Duodenal mucosa (tissue), 2 donors: Measurements from ENCODE around the gene SBF2.

Experiments
- H3K27ac ChIP-seq: one replicate; pipeline ENCODE4 v1.7.0; 2013; ENCODE audit warnings: low read depth, low read length
- H3K27me3 ChIP-seq, 2 donors: one replicate each; pipeline ENCODE4 v1.7.0; 2013; ENCODE audit warnings: low read length in 2 of 2, control low read depth in 1 of 2; ENCODE audit not compliant: insufficient read depth in 2 of 2, control insufficient read depth in 1 of 2
- H3K36me3 ChIP-seq, 2 donors: one replicate each; pipeline ENCODE4 v1.7.0; 2013; ENCODE audit warnings: low read length in 2 of 2, control low read depth in 1 of 2; ENCODE audit not compliant: insufficient read depth in 2 of 2, control insufficient read depth in 1 of 2
- H3K4me1 ChIP-seq, 2 donors: one replicate each; pipeline ENCODE4 v1.7.0; 2013; ENCODE audit warnings: low read length in 2 of 2, control low read depth in 1 of 2; ENCODE audit not compliant: insufficient read depth in 2 of 2, control insufficient read depth in 1 of 2
- H3K4me3 ChIP-seq, 2 donors: one replicate each; pipeline ENCODE4 v1.7.0; 2013; ENCODE audit warnings: low read length in 2 of 2, low read depth in 1 of 2
- H3K9ac ChIP-seq, 2 donors: one replicate each; pipeline ENCODE4 v1.7.0; 2013; ENCODE audit warnings: low read length in 2 of 2, low read depth in 1 of 2
- H3K9me3 ChIP-seq, 2 donors: one replicate each; pipeline ENCODE4 v1.7.0; 2013; ENCODE audit warnings: low read length in 2 of 2, control low read depth in 1 of 2; ENCODE audit not compliant: control insufficient read depth in 1 of 2

The SBF2 gene

GRCh38 chr11:10023212-10023611, 270.8 kb downstream of the SBF2 start:
- Histone ChIP-seq H3K9me3 (no peaks in the 10 kb centered on the region), H3K27me3 (no peaks in the 10 kb centered on the region), H3K4me1 (peaks cover 9% of the 10 kb centered on the region in 2 donors), H3K27ac (no peak overlapping the region), H3K9ac (no peak overlapping the region), H3K36me3 (peaks cover 0 to 5% of the 10 kb centered on the region in 2 donors), H3K4me3 (no peak overlapping the region)

GRCh38 chr11:10022764-10023163, 271.3 kb downstream of the SBF2 start:
- no peak overlapping the region for H3K9ac ChIP-seq
- peaks cover 0 to 4% of the 10 kb centered on the region in 2 donors for H3K36me3 ChIP-seq
- no peak overlapping the region for H3K27ac ChIP-seq
- no peaks in the 10 kb centered on the region for H3K27me3 ChIP-seq
- H3K4me3 ChIP-seq: no peak overlapping the region
- peaks cover 9% of the 10 kb centered on the region in 2 donors for H3K4me1 ChIP-seq
- H3K9me3 ChIP-seq: no peaks in the 10 kb centered on the region

GRCh38 chr11:10021563-10021962, 272.5 kb downstream of the SBF2 start:
- no peak overlapping the region for H3K9ac ChIP-seq
- no peak overlapping the region for H3K27ac ChIP-seq
- no peaks in the 10 kb centered on the region for H3K36me3 ChIP-seq
- H3K9me3 ChIP-seq: no peaks in the 10 kb centered on the region
- no peak overlapping the region for H3K4me3 ChIP-seq
- H3K4me1 ChIP-seq: peaks cover 9% of the 10 kb centered on the region in 2 donors
- H3K27me3 ChIP-seq: no peaks in the 10 kb centered on the region

GRCh38 chr11:10019906-10020682, 273.9 kb downstream of the SBF2 start:
- H3K36me3 ChIP-seq: no peaks in the 10 kb centered on the region
- no peaks in the 10 kb centered on the region for H3K9me3 ChIP-seq
- peaks cover 9% of the 10 kb centered on the region in 2 donors for H3K4me1 ChIP-seq
- no peak overlapping the region for H3K9ac ChIP-seq
- H3K27me3 ChIP-seq: no peaks in the 10 kb centered on the region
- H3K4me3 ChIP-seq: no peak overlapping the region
- no peak overlapping the region for H3K27ac ChIP-seq

GRCh38 chr11:10017911-10018310, 276.1 kb downstream of the SBF2 start:
- Histone ChIP-seq H3K27ac (no peak overlapping the region), H3K9me3 (no peaks in the 10 kb centered on the region), H3K27me3 (no peaks in the 10 kb centered on the region), H3K4me3 (no peak overlapping the region), H3K9ac (no peak overlapping the region), H3K36me3 (no peaks in the 10 kb centered on the region), H3K4me1 (peaks cover 9% of the 10 kb centered on the region in 2 donors)

- Histone ChIP-seq H3K9ac (no peak overlapping the region), H3K27me3 (no peaks in the 10 kb centered on the region), H3K36me3 (no peaks in the 10 kb centered on the region), H3K9me3 (peaks cover 0 to 2% of the 10 kb centered on the region in 2 donors), H3K4me1 (peaks cover 8 to 9% of the 10 kb centered on the region in 2 donors), H3K27ac (no peak overlapping the region), H3K4me3 (no peak overlapping the region)
These were observed 277.0 kb downstream of the SBF2 start for GRCh38 chr11:10017050-10017449.

- Histone ChIP-seq H3K9ac (no peak overlapping the region), H3K27me3 (no peaks in the 10 kb centered on the region), H3K4me1 (no peaks in the 10 kb centered on the region), H3K4me3 (no peak overlapping the region), H3K27ac (no peak overlapping the region), H3K9me3 (peaks cover 2 to 3% of the 10 kb centered on the region in 2 donors), H3K36me3 (no peaks in the 10 kb centered on the region)
These were observed 282.0 kb downstream of the SBF2 start for GRCh38 chr11:10012068-10012467.

GRCh38 chr11:10005955-10006525, 288.0 kb downstream of the SBF2 start:
- peaks cover 0 to 4% of the 10 kb centered on the region in 2 donors for H3K9me3 ChIP-seq
- H3K27me3 ChIP-seq: no peaks in the 10 kb centered on the region
- H3K27ac ChIP-seq: no peak overlapping the region
- no peaks in the 10 kb centered on the region for H3K36me3 ChIP-seq
- H3K4me1 ChIP-seq: no peaks in the 10 kb centered on the region
- H3K4me3 ChIP-seq: peak overlapping the region in 1 of 2 donors; percentile 2
- H3K9ac ChIP-seq: no peak overlapping the region

GRCh38 chr11:10004526-10005113, 289.4 kb downstream of the SBF2 start:
- Histone ChIP-seq H3K4me1 (no peaks in the 10 kb centered on the region), H3K4me3 (no peak overlapping the region), H3K9me3 (peaks cover 0 to 4% of the 10 kb centered on the region in 2 donors), H3K27me3 (no peaks in the 10 kb centered on the region), H3K27ac (no peak overlapping the region), H3K36me3 (no peaks in the 10 kb centered on the region), H3K9ac (no peak overlapping the region)

GRCh38 chr11:10002221-10002620, 291.8 kb downstream of the SBF2 start:
- peaks cover 0 to 4% of the 10 kb centered on the region in 2 donors for H3K9me3 ChIP-seq
- no peaks in the 10 kb centered on the region for H3K27me3 ChIP-seq
- H3K36me3 ChIP-seq: peaks cover 0 to 3% of the 10 kb centered on the region in 2 donors
- H3K4me1 ChIP-seq: no peaks in the 10 kb centered on the region
- no peak overlapping the region for H3K27ac ChIP-seq
- H3K4me3 ChIP-seq: no peak overlapping the region
- H3K9ac ChIP-seq: no peak overlapping the region
